GM18870 (cell line): Measurements from ENCODE around the gene C12orf76.
"Not testable (repeated sequence)": the region's sequence is repeated elsewhere in the genome, so short reads cannot be mapped to it uniquely, and the experiment has no call there.

ENCODE experiments used
- ATAC-seq: cut with Tn5 transposase; IDR thresholded peaks from one replicate; pipeline ENCODE4 v1.9.1; 2021; ENCODE audit warnings: moderate library complexity; ENCODE audit not compliant: unreplicated experiment

Gene C12orf76

DNA sequence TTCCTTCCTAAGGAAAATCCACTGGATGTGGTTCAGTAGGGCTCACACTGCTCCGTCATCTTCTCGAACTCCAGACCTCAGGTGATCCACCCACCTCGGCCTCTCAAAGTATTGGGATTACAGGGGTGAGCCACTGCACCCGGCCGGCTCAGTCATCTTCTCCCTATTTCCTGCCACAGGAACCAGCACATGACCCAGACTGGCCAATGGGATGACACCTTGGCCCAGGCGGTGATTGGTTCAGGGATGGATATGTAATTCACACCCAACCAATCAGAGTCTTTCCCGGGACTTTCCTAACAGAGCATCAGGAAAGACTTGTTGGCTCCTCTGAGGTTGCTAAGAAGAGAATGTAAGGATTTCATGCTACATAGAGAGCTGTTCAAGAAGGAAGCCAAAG lies 19.2 kb upstream of the C12orf76 start:
- no peak for ATAC-seq

DNA sequence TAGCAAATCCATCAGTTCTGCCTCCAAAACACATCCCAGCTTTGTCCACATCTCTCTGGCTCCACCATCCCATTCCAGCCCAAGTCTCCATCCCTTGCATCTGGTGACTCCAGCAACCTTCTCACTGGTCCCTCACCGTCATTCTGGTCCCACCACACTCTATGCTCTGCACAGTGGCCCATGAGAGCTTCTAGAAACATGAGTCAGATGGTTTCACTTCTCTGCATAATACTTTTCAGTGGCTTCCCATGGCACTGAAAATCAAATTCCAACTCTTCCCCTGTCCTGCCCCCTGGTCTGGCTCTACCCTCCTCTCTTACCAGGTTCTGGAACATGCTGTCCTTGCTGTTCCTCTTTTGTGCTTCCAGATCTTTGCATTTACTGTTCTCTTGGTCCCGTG lies 17.2 kb upstream of the C12orf76 start:
- ATAC-seq, result no peak

- ATAC-seq, result no peak
Measured at GRCh38 chr12:110062241-110062640, 13.9 kb upstream of the C12orf76 start.

DNA sequence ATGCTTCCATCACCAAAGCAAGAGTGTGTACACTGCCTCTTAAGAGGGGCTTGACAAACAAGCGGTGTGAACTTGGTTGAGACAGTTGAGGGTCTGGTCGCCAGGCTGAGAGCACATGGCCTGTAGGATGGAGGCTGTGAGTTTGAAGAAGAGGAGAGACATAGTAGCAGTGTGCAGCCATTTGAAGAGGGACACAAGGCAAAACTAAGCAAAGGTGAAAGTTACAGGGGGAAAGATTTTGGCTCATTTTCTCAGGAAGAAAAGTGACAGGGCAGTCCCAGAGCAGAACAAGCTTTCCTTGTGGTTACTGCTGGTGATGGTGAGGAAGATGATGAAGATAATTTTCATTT lies 11.3 kb upstream of the C12orf76 start:
- ATAC-seq, result no peak

- no peak for ATAC-seq
Measured at GRCh38 chr12:110058875-110059615, 10.7 kb upstream of the C12orf76 start.

GRCh38 chr12:110056643-110057042 lies 8.3 kb upstream of the C12orf76 start:
- ATAC-seq, result not testable (repeated sequence)

GRCh38 chr12:110055375-110056352 lies 7.3 kb upstream of the C12orf76 start:
- ATAC-seq, result not testable (repeated sequence)

- no peak for ATAC-seq
Measured at GRCh38 chr12:110050927-110051326, 2.6 kb upstream of the C12orf76 start.

- not testable (repeated sequence) for ATAC-seq
Measured at GRCh38 chr12:110049666-110050065, 1.3 kb upstream of the C12orf76 start.

DNA sequence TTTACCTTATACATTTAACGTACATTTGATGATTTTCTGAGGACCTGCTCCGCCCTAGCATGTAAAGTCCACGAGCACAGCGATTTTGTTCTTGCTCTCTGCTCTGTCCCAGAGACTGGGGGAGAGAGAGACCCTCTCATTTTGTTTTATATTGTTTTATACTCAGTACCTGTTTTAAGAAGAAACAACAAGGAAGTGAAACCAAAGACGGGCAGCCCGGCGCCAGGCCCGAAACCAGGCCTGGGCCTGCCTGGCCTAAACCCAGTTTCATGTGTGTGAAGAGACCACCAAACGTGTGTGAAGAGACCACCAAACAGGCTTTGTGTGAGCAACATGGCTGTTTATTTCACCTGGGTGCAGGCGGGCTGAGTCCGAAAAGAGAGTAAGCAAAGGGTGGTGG lies 712 bp upstream of the C12orf76 start:
- ATAC-seq, result not testable (repeated sequence)

DNA sequence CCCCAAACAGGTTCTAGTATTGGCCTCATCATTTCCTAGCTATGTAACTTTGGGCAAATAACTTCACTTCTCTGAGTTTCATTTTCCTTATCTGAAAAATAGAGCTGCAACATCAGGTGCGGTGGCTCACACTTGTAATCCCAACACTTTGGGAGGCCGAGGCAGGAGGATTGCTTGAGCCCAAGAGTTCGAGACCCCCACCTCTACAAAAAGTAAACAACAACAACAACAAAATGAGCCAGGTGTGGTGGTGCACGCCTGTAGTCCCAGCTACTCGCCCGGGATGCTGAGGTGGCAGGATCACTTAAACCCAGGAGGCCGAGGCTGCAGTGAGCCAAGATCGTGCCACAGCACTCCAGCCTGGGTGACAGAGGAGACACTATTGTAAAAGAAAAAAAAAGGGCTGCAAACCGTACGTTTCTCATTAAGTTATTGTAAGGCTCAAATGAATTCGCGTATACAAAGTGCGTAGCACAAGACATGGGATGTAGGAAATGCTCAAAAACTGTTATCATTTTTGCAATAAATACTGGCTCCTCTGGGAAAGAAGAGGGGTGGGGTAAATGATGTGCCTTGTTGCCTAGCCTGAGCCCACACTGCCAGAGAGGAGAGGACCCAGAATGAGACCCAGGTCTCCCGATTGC lies 903 bp downstream of the C12orf76 start:
- ATAC-seq, result no peak

- no peak for ATAC-seq
Measured at GRCh38 chr12:110046451-110047187, 1.7 kb downstream of the C12orf76 start.

DNA sequence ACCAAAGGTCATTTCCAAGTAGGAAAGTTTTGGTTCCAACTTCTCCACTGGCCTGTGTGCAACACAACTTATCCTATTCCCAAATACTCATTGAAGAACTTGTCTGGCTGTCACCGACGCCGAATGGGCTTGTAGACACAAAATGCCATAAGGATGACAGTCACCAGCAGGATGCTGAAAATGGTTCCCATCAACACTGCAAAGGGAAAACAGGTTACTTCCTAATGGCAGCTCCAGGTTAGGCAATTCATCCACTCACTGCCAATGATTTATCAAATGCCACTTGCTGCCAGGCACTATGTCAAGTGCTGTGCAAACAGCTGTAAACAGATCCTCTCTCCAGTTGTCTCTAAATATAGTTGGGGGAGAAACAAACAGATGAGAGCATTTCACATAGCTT lies 6.1 kb downstream of the C12orf76 start:
- ATAC-seq, result no peak

GRCh38 chr12:110039085-110039807 lies 9.1 kb downstream of the C12orf76 start:
- ATAC-seq, result no peak

DNA sequence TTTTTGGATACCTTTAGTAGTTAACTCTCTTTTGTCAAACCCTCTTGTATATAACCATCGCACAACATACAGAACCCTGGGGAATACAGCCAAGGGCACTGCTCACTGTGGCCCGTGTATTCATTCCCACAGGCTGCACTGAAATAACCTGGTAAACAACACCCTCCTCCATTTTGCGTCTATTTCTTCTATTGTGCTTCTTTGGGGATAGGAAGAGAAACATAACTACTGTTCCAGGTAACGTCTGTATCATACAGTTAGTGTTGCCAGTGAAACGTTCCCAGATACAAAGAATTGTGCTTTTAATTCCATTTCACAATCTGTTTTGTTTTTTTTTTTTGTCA lies 9.6 kb downstream of the C12orf76 start:
- no peak for ATAC-seq

GRCh38 chr12:110037315-110037714 lies 11.0 kb downstream of the C12orf76 start:
- no peak for ATAC-seq

DNA sequence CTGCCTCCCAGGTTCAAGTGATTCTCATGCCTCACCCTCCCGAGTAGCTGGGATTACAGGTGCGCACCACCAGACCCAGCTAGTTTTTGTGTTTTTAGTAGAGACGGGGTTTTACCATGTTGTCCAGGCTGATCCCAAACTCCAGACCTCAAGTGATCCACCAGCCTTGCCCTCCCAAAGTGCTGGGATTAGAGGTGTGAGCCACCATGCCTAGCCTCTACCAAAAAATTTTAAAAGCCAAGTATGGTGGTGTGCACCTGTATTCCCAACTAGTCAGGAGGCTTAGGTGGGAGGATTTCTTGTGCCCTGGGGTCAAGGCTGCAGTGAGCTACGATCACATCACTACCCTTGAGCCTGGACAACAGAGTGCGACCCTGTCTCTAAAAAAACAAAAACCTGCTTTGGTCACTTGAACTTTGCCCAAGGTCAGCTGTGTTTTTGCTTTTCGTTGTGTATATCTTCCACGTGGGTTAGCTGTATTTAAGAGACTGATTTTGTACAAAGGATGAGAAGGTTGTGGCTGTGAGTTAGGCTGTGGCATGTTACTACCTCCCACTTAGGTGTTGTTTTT lies 12.7 kb downstream of the C12orf76 start:
- ATAC-seq, result no peak

DNA sequence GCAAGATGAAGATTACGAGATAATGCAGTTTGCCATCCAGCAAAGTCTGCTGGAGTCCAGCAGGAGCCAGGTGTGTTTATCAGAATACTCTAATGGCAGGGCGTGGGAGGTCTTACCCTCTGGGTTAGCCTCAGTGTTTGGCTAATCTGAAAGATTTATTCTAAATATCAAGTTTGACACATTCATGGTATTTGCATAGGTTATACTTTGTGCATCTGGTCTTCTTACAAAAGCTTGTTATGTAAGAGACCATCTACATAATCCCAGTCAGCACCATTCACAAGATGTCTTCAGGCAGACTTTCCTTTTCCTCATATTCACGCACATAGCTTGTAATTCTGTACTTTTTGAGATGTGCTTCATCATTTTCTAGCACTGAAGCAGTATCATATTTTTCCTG lies 14.4 kb downstream of the C12orf76 start:
- ATAC-seq, result no peak

GRCh38 chr12:110029290-110029815 lies 19.0 kb downstream of the C12orf76 start:
- no peak for ATAC-seq

DNA sequence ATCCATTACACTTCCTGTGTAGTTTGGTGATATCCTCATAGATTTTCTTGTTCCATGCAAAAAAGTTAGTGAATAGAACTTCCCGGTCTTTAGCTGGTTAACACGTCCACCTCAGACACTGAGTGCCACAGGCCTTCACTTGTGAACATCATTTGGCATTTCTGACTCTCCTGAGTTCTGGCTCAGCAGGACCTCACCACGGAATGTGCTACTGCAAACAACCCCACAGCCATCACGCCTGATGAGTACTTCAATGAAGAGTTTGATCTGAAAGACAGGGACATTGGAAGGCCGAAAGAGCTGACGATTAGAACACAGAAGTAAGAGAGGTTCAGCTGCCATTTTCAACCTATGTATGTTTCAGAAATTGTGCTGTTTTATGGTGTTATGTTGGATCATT lies 20.0 kb downstream of the C12orf76 start:
- ATAC-seq, result no peak
